DND-41 (cell line): Measurements from ENCODE around the gene GLYR1.

ENCODE experiments used
- ATAC-seq: fragments of 200-7000 bp; cut with Tn5 transposase; 3 replicates; pipeline ENCODE4 v1.9.1; 2021; ENCODE audit warnings: low read depth; ENCODE audit not compliant: insufficient read depth
- DNase-seq: peaks from one replicate; pipeline ENCODE4 v3.0.0-alpha.2; 2020
- H2AFZ ChIP-seq: 2 replicates; pipeline ENCODE4 v1.6.0; 2012; ENCODE audit warnings: low read depth, low read length
- H3K27ac ChIP-seq: 2 replicates; pipeline ENCODE4 v1.5.1; 2012; ENCODE audit warnings: low read length, inconsistent platforms
- H3K27me3 ChIP-seq: fragments of 200-600 bp; sonication (generic); 2 replicates; pipeline ENCODE4 v1.6.0; 2012; ENCODE audit warnings: low read length, mild to moderate bottlenecking, inconsistent platforms; ENCODE audit not compliant: insufficient read depth, poor library complexity
- H3K36me3 ChIP-seq: 2 replicates; pipeline ENCODE4 v1.5.1; 2012; ENCODE audit warnings: low read length, inconsistent platforms; ENCODE audit not compliant: insufficient read depth
- H3K4me1 ChIP-seq: 2 replicates; pipeline ENCODE4 v1.5.1; 2012; ENCODE audit warnings: mild to moderate bottlenecking, low read length; ENCODE audit not compliant: insufficient read depth
- H3K4me2 ChIP-seq: 2 replicates; pipeline ENCODE4 v1.6.0; 2012; ENCODE audit warnings: mild to moderate bottlenecking, moderate library complexity, low read length, inconsistent platforms; ENCODE audit not compliant: insufficient read depth
- H3K4me3 ChIP-seq, 2 experiments: fragments of 200-600 bp in 1 of 2; shearing (Covaris generic) in 1 of 2; 2 replicates each; pipeline ENCODE4 v1.5.1; 2012 to 2016; ENCODE audit warnings: inconsistent platforms in 2 of 2, low read length in 2 of 2, mild to moderate bottlenecking in 2 of 2, low read depth in 1 of 2, moderate library complexity in 1 of 2
- H3K79me2 ChIP-seq: 2 replicates; pipeline ENCODE4 v1.6.0; 2012; ENCODE audit warnings: low read length, inconsistent platforms; ENCODE audit not compliant: insufficient read depth
- H3K9ac ChIP-seq: 2 replicates; pipeline ENCODE4 v1.6.0; 2012; ENCODE audit warnings: low read depth, mild to moderate bottlenecking, inconsistent platforms, low read length, moderate library complexity
- H3K9me3 ChIP-seq: 2 replicates; pipeline ENCODE4 v1.5.1; 2012; ENCODE audit warnings: low read length, moderate library complexity, mild to moderate bottlenecking, inconsistent platforms; ENCODE audit not compliant: insufficient read depth, severe bottlenecking
- H4K20me1 ChIP-seq: 2 replicates; pipeline ENCODE4 v1.6.0; 2012; ENCODE audit warnings: low read length; ENCODE audit not compliant: insufficient read depth
- EZH2 ChIP-seq: IDR thresholded peaks from 3 replicates; pipeline ENCODE4 v1.6.1; 2012; ENCODE audit warnings: borderline replicate concordance, low read depth, mild to moderate bottlenecking, moderate library complexity, low read length, inconsistent platforms; ENCODE audit not compliant: severe bottlenecking
- TF ChIP-seq, protein P1 (sequence below): IDR thresholded peaks from 2 replicates; pipeline ENCODE4 v1.5.1; 2012; ENCODE audit warnings: borderline replicate concordance, low read length, moderate library complexity, mild to moderate bottlenecking; ENCODE audit not compliant: poor library complexity, severe bottlenecking; ENCODE audit errors: extremely low read depth

Gene GLYR1

DNA sequence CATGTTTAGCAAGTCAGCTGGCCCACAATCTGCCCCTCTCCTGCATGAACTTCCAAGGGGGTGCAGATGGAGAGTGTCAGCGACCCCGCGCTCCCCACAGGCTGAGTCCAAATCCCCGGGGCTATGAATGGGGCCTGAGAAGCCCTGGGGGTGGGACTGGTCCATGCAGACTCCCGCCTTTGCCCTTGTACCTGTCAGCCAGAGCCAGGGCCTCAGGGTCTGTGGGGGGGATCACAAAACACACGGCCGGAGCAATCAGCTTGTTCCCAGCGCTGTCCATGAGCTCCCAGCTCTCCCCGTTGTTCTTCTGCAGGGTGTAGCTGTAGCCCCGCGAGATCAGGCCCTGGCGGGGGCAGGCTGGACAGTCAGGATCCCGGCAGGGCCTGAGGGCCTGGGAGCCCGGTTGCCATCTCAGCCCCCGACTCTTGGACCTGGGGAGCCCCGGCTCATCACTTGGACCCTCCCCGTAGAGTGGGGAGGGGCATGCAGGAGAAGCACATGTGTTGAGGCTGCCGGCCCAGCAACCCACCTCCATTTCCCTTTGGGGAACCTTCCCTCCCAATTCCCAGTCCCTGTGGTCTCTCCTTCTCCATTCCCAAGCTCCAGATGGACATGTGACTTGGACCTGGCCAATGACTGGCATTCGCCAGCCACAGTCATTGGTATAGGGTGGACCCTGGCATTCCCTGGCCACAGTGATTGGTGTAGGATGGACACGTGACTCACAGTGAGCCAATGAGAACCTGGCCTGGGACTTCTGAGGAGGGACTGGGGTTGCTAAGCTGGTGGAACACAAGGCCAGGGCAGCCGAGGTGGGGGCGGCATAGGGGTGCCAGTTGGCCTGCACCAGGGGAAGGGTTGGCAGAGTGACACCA, 47.4 kb upstream of the GLYR1 start:
- no peaks in the 10 kb centered on the region for H3K27me3 ChIP-seq
- H4K20me1 ChIP-seq = peaks cover 13% of the 10 kb centered on the region; the same call in 1 of the 2 replicates
- H3K79me2 ChIP-seq = no peaks in the 10 kb centered on the region
- no peak overlapping the region for H2AFZ ChIP-seq
- DNase-seq (no peak), ATAC-seq (peak; percentile 49; the same call in 1 of the 3 replicates)
- H3K4me3 ChIP-seq = no peak overlapping the region
- TF ChIP-seq, protein P1, sequence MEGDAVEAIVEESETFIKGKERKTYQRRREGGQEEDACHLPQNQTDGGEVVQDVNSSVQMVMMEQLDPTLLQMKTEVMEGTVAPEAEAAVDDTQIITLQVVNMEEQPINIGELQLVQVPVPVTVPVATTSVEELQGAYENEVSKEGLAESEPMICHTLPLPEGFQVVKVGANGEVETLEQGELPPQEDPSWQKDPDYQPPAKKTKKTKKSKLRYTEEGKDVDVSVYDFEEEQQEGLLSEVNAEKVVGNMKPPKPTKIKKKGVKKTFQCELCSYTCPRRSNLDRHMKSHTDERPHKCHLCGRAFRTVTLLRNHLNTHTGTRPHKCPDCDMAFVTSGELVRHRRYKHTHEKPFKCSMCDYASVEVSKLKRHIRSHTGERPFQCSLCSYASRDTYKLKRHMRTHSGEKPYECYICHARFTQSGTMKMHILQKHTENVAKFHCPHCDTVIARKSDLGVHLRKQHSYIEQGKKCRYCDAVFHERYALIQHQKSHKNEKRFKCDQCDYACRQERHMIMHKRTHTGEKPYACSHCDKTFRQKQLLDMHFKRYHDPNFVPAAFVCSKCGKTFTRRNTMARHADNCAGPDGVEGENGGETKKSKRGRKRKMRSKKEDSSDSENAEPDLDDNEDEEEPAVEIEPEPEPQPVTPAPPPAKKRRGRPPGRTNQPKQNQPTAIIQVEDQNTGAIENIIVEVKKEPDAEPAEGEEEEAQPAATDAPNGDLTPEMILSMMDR = no peak
- no peak for TF ChIP-seq EZH2
- H3K36me3 ChIP-seq = no peaks in the 10 kb centered on the region
- no peaks in the 10 kb centered on the region for H3K4me1 ChIP-seq
- H3K27ac ChIP-seq = no peak overlapping the region
- H3K9me3 ChIP-seq = no peaks in the 10 kb centered on the region
- H3K9ac ChIP-seq = no peak overlapping the region
- H3K4me2 ChIP-seq = no peak overlapping the region

DNA sequence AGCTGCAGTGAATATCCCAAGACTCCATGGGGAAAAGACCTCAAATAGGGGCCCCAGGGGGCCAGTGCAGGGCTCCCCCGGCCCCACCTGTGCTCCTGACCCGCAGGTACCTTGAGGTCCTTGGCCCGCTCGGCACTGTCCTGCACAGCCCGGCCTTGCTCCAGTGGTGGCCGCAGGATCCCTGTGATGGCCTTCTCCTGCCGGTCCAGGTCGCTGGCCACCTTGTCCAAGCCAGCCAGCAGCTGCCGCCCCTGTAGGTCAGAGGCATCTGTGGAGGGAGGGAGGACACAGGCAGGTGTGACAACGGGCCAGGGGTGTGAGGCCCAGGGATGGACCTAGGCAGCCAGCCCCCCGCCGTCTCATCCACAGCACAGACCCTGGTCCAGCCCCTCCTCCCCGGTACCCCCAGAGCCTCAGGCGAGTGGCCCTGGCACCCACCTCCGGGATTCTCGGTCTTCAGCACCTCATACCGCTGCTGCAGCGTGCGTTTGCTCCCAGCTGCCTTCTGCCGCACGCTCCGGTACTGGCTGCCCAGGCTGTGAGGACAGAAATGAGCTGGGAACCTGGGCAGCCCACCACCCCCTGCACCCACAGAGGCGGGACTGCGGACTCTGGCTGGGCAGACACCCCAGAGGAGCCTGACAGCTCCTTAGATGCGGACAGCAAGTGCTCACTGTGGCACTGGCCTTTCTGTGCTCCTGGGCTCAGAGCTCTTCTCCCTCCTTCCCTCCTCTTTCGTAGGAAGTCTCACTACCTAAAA, 46.2 kb upstream of the GLYR1 start:
- DNase-seq (no peak), ATAC-seq (no peak)
- no peak overlapping the region for H3K9ac ChIP-seq
- no peaks in the 10 kb centered on the region for H3K9me3 ChIP-seq
- H3K4me2 ChIP-seq = no peak overlapping the region
- peaks cover 16% of the 10 kb centered on the region for H4K20me1 ChIP-seq
- TF ChIP-seq, protein P1 = no peak
- no peak for TF ChIP-seq EZH2
- no peak overlapping the region for H3K27ac ChIP-seq
- no peaks in the 10 kb centered on the region for H3K27me3 ChIP-seq
- no peaks in the 10 kb centered on the region for H3K36me3 ChIP-seq
- no peaks in the 10 kb centered on the region for H3K4me1 ChIP-seq
- H2AFZ ChIP-seq = no peak overlapping the region
- no peak overlapping the region for H3K4me3 ChIP-seq
- H3K79me2 ChIP-seq = no peaks in the 10 kb centered on the region

- H3K9me3 ChIP-seq = no peaks in the 10 kb centered on the region
- TF ChIP-seq, protein P1 = no peak
- no peak for TF ChIP-seq EZH2
- H4K20me1 ChIP-seq = peaks cover 16% of the 10 kb centered on the region
- no peaks in the 10 kb centered on the region for H3K4me1 ChIP-seq
- no peaks in the 10 kb centered on the region for H3K27me3 ChIP-seq
- DNase-seq = no peak
- no peak overlapping the region for H3K4me2 ChIP-seq
- ATAC-seq = no peak
- no peak overlapping the region for H3K27ac ChIP-seq
- no peak overlapping the region for H2AFZ ChIP-seq
- 0 out of 2 replicates have a peak, but pooled peaks cover 2% of the 10 kb centered on the region for H3K36me3 ChIP-seq
- no peak overlapping the region for H3K9ac ChIP-seq
- no peak overlapping the region for H3K4me3 ChIP-seq
- H3K79me2 ChIP-seq = no peaks in the 10 kb centered on the region
Measured at GRCh38 chr16:4892361-4893102, 45.4 kb upstream of the GLYR1 start.
